Measurements from ENCODE around the gene MOB1A. TPM values are rescaled to one million over a fixed set of nuclear protein-coding genes. Genes with fewer than 3 reads are reported as not detected.

Gene MOB1A
- total RNA-seq, 1 experiment from 2014 or later = 88.2 TPM

DNA sequence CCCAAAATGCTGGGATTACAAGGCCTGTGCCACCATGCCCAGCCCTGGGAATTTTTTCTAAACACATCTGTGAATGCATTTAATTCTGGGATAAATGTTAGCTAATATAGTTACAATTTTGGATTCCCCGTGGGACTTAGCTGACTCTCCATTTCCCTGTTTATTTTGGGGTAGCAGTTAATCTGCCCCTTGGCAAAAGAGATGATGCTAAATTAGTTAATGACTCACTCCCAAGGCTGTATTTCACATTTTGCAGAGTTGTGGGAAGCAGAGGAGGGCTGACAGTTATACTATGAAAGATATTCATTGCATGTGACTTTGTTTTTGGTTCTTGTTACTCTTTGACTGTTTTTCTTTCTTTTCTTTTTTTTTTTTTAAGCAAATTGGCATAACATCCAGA lies 22.9 kb upstream of the MOB1A start (continued):
- TF ChIP-seq EMX1 (CRISPR knock-in tag; IDR thresholded peaks at IDR 0.05) (no peak), CBFB (CRISPR knock-in tag; IDR thresholded peaks at IDR 0.05; ENCODE audit: low read depth) (no peak), NFE2L1 (CRISPR knock-in tag; IDR thresholded peaks at IDR 0.05) (no peak), SMAD3 (CRISPR knock-in tag; IDR thresholded peaks at IDR 0.05; ENCODE audit: borderline replicate concordance) (no peak), SMAD4 (CRISPR knock-in tag; IDR thresholded peaks at IDR 0.05) (no peak)
- TF ChIP-seq, protein P1, sequence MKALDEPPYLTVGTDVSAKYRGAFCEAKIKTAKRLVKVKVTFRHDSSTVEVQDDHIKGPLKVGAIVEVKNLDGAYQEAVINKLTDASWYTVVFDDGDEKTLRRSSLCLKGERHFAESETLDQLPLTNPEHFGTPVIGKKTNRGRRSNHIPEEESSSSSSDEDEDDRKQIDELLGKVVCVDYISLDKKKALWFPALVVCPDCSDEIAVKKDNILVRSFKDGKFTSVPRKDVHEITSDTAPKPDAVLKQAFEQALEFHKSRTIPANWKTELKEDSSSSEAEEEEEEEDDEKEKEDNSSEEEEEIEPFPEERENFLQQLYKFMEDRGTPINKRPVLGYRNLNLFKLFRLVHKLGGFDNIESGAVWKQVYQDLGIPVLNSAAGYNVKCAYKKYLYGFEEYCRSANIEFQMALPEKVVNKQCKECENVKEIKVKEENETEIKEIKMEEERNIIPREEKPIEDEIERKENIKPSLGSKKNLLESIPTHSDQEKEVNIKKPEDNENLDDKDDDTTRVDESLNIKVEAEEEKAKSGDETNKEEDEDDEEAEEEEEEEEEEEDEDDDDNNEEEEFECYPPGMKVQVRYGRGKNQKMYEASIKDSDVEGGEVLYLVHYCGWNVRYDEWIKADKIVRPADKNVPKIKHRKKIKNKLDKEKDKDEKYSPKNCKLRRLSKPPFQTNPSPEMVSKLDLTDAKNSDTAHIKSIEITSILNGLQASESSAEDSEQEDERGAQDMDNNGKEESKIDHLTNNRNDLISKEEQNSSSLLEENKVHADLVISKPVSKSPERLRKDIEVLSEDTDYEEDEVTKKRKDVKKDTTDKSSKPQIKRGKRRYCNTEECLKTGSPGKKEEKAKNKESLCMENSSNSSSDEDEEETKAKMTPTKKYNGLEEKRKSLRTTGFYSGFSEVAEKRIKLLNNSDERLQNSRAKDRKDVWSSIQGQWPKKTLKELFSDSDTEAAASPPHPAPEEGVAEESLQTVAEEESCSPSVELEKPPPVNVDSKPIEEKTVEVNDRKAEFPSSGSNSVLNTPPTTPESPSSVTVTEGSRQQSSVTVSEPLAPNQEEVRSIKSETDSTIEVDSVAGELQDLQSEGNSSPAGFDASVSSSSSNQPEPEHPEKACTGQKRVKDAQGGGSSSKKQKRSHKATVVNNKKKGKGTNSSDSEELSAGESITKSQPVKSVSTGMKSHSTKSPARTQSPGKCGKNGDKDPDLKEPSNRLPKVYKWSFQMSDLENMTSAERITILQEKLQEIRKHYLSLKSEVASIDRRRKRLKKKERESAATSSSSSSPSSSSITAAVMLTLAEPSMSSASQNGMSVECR (CRISPR knock-in tag; IDR thresholded peaks at IDR 0.05; ENCODE audit: borderline replicate concordance) = no peak
- TF ChIP-seq, protein P2, sequence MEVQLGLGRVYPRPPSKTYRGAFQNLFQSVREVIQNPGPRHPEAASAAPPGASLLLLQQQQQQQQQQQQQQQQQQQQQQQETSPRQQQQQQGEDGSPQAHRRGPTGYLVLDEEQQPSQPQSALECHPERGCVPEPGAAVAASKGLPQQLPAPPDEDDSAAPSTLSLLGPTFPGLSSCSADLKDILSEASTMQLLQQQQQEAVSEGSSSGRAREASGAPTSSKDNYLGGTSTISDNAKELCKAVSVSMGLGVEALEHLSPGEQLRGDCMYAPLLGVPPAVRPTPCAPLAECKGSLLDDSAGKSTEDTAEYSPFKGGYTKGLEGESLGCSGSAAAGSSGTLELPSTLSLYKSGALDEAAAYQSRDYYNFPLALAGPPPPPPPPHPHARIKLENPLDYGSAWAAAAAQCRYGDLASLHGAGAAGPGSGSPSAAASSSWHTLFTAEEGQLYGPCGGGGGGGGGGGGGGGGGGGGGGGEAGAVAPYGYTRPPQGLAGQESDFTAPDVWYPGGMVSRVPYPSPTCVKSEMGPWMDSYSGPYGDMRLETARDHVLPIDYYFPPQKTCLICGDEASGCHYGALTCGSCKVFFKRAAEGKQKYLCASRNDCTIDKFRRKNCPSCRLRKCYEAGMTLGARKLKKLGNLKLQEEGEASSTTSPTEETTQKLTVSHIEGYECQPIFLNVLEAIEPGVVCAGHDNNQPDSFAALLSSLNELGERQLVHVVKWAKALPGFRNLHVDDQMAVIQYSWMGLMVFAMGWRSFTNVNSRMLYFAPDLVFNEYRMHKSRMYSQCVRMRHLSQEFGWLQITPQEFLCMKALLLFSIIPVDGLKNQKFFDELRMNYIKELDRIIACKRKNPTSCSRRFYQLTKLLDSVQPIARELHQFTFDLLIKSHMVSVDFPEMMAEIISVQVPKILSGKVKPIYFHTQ (CRISPR knock-in tag; IDR thresholded peaks at IDR 0.05) = no peak
- TF ChIP-seq, protein P3, sequence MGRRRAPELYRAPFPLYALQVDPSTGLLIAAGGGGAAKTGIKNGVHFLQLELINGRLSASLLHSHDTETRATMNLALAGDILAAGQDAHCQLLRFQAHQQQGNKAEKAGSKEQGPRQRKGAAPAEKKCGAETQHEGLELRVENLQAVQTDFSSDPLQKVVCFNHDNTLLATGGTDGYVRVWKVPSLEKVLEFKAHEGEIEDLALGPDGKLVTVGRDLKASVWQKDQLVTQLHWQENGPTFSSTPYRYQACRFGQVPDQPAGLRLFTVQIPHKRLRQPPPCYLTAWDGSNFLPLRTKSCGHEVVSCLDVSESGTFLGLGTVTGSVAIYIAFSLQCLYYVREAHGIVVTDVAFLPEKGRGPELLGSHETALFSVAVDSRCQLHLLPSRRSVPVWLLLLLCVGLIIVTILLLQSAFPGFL (CRISPR knock-in tag; IDR thresholded peaks at IDR 0.05; ENCODE audit: borderline replicate concordance) = no peak

DNA sequence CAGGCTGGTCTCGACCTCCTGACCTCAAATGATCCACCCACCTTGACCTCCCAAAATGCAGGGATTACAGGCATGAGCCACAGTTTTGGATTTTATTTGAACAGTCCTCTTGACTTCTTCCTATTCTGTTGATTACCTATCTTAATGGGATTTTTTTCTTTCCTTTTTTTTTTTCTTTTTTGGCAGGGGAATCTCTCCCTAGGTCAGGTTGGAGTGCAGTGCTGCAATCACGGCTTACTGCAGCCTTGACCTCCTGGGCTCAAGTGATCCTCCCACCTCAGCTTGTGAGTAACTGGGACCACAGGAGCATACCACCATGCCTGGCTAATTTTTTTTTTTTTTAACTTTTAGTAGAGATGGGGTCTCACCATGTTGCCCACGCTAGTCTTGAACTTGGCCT lies 22.5 kb upstream of the MOB1A start:
- DNase-seq (ENCODE audit: low spot score) = no peak
- ChIA-PET CTCF (no interaction called here), POLR2A (interaction anchor here (4.5 kb wide), 1 partner anchor 23 kb away, joined by 41 read pairs; the partner anchor contains the start of gene MOB1A)
- H3K4me3 Mint-ChIP-seq = peak overlapping the region; percentile 99
- no peaks in the 10 kb centered on the region; the same call in 1 of the 2 replicates for H3K9me3 Mint-ChIP-seq
- peaks cover 10% of the 10 kb centered on the region for H3K27me3 Mint-ChIP-seq (ENCODE audit: low read depth)
- H3K4me1 Mint-ChIP-seq = peaks cover 57% of the 10 kb centered on the region
- ATAC-seq = no peak
- peak overlapping the region; percentile 9; the same call in 1 of the 2 replicates for H3K27ac Mint-ChIP-seq
- H3K36me3 Mint-ChIP-seq = peaks cover 31% of the 10 kb centered on the region
- TF ChIP-seq, protein P4, sequence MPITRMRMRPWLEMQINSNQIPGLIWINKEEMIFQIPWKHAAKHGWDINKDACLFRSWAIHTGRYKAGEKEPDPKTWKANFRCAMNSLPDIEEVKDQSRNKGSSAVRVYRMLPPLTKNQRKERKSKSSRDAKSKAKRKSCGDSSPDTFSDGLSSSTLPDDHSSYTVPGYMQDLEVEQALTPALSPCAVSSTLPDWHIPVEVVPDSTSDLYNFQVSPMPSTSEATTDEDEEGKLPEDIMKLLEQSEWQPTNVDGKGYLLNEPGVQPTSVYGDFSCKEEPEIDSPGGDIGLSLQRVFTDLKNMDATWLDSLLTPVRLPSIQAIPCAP (CRISPR knock-in tag; IDR thresholded peaks at IDR 0.05) = no peak
- TF ChIP-seq, protein P5, sequence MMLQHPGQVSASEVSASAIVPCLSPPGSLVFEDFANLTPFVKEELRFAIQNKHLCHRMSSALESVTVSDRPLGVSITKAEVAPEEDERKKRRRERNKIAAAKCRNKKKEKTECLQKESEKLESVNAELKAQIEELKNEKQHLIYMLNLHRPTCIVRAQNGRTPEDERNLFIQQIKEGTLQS (CRISPR knock-in tag; conservative IDR thresholded peaks at IDR 0.05) = no peak
- TF ChIP-seq TCF7 (CRISPR knock-in tag; IDR thresholded peaks at IDR 0.05; ENCODE audit: low read depth) = no peak
- no peak for TF ChIP-seq KAT7 (CRISPR knock-in tag; IDR thresholded peaks at IDR 0.05; ENCODE audit: borderline replicate concordance)
- TF ChIP-seq, protein P6, sequence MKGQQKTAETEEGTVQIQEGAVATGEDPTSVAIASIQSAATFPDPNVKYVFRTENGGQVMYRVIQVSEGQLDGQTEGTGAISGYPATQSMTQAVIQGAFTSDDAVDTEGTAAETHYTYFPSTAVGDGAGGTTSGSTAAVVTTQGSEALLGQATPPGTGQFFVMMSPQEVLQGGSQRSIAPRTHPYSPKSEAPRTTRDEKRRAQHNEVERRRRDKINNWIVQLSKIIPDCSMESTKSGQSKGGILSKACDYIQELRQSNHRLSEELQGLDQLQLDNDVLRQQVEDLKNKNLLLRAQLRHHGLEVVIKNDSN (CRISPR knock-in tag; IDR thresholded peaks at IDR 0.05) = no peak
- TF ChIP-seq, protein P7, sequence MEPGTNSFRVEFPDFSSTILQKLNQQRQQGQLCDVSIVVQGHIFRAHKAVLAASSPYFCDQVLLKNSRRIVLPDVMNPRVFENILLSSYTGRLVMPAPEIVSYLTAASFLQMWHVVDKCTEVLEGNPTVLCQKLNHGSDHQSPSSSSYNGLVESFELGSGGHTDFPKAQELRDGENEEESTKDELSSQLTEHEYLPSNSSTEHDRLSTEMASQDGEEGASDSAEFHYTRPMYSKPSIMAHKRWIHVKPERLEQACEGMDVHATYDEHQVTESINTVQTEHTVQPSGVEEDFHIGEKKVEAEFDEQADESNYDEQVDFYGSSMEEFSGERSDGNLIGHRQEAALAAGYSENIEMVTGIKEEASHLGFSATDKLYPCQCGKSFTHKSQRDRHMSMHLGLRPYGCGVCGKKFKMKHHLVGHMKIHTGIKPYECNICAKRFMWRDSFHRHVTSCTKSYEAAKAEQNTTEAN (CRISPR knock-in tag; IDR thresholded peaks at IDR 0.05) = no peak
- no peak for TF ChIP-seq TEAD4 (CRISPR knock-in tag; IDR thresholded peaks at IDR 0.05)
- TF ChIP-seq, protein P8, sequence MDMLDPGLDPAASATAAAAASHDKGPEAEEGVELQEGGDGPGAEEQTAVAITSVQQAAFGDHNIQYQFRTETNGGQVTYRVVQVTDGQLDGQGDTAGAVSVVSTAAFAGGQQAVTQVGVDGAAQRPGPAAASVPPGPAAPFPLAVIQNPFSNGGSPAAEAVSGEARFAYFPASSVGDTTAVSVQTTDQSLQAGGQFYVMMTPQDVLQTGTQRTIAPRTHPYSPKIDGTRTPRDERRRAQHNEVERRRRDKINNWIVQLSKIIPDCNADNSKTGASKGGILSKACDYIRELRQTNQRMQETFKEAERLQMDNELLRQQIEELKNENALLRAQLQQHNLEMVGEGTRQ (CRISPR knock-in tag; IDR thresholded peaks at IDR 0.05) = no peak
- TF ChIP-seq, protein P9, sequence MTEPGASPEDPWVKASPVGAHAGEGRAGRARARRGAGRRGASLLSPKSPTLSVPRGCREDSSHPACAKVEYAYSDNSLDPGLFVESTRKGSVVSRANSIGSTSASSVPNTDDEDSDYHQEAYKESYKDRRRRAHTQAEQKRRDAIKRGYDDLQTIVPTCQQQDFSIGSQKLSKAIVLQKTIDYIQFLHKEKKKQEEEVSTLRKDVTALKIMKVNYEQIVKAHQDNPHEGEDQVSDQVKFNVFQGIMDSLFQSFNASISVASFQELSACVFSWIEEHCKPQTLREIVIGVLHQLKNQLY (CRISPR knock-in tag; IDR thresholded peaks at IDR 0.05) = no peak
- no peak for TF ChIP-seq SOX15 (CRISPR knock-in tag; IDR thresholded peaks at IDR 0.05)
- TF ChIP-seq ATF1 (CRISPR knock-in tag; IDR thresholded peaks at IDR 0.05) = no peak
- no peak for TF ChIP-seq CREB1 (CRISPR knock-in tag; IDR thresholded peaks at IDR 0.05)
- TF ChIP-seq NFE2L1 (CRISPR knock-in tag; IDR thresholded peaks at IDR 0.05) = no peak
